ENCODE measurements around the gene AKT1S1.

The AKT1S1 gene

DNA sequence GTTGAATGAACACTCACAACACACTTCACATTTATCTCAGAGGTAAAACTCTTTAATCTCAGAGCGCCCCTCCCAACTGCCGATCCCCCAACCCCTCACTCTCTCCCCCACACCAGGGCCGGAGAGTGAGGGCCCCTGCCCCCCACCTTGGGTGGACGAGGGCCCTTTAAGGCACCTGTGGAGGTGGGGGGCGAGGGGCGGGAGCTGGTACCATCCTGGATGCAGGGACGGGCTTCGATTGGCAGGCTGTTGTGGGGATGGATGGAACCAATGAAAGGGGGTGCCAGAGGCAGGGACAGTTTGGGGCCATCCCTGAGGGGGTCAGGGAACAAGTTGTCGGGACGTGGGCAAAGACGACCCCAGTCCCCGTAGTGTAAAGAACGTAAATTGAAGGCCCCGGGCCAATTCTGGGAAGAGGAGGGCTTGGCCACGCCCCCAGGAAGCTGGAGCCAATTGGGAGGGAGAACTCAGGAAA lies 8.1 kb downstream of the AKT1S1 start:
- no peak for DNase-seq (ENCODE audit: low read depth in 2 of 2)

GRCh38 chr19:49866933-49867782 lies 10.0 kb downstream of the AKT1S1 start, which contains the start of gene PNKP:
Gene PNKP, minus strand, starts transcription at chr19:49867576. Its CDS starts 372 bp downstream, at chr19:49867204.
- DNase-seq (ENCODE audit: low read depth in 2 of 2) = peak; percentile 59 to 66

GRCh38 chr19:49864890-49865289 lies 12.3 kb downstream of the AKT1S1 start:
- no peak for DNase-seq (ENCODE audit: low read depth in 2 of 2)

DNA sequence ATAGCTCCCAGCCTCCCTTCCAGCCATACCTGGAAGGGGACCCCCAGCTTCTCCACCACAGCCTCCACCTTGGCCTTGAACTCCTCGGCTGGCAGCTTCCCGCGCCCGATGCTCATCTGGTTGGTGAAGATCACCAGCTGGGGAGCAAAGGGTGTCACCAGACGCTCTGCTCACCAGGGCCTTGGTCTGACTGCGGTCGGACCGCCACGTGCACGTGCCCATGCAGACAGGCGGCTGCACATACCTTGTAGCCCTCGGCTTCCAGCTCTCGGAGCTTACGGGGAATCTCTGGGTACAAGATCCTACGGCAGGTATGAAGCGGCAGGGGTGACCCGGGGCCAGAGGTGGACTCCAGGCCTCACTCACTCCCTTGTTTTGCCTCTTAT lies 13.2 kb downstream of the AKT1S1 start:
- no peak for DNase-seq (ENCODE audit: low read depth in 2 of 2)

DNA sequence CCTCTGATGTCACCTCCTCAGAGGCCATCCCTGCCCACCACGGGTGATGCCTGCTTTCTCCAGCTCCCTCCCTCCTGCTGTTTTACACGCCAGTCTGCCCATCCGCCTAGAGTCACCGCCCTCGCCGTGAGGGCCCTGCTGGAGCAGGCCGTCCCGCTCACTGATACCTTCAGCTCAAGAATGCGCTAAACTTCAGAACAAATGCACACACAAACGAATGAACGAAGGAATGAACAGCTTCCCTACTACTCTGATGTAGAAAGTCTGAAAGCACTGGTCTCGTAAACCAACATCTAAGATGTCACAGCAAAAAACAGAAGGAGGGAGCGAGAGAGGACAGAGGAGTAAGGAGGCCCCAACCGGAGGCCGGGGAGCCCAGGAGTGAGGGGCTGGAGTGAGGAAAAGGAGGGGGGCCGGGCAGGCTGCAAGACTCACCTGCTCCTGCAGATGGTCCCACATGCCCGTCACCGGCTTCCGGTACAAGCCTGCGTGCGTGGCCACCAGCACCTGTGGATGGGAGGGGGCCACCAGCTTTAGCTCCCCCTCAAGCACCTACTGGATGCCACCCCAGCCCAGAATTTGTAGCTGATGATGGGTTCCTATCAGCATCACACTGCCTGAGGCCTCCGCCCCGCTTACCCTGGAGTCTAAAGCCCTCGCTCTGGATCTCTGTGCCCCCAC lies 13.8 kb downstream of the AKT1S1 start:
- no peak for DNase-seq (ENCODE audit: low read depth in 2 of 2)

DNA sequence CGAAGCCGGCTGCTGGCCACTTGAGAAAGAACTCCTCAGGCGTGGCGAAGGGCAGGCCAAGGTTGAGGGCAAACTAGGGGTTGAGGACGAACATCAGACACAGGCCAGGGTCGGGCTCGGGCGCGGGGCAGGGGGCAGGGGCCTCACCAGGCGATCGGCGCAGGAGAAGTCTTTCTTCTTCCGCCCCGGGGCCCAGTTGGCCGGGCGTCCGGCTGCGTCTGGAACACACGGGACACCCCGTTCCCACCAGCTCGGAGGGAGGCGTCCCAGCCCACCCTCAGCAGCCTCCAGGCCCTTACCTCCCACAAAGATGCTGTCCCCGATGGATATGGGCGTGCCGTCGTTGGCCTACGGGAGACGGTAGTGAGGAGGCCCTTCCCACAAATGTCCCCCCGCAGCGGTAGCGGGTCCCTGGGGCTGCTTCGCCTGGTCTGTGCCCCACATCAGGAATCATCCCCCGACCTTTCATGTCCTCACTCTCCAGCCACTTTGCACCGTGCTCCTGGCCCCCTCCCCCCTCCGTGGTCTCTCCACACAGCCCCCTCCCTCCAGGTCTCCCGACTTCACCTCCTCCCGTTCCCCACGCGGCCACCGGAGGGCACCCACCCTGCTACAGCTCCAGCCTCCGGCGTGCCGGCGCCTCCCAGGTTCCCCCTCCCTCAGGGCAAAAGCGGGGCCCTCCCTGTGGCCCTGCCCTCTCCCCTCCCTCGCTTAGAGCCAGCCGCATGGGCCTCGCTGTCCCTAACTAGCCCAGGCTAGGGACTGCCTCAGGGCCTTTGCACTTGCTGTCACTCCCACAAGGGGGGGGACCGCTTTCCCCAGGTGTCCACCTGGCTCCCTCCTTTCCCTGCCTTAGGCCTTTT lies 14.5 kb downstream of the AKT1S1 start:
- DNase-seq (ENCODE audit: low read depth in 2 of 2) = no peak

DNA sequence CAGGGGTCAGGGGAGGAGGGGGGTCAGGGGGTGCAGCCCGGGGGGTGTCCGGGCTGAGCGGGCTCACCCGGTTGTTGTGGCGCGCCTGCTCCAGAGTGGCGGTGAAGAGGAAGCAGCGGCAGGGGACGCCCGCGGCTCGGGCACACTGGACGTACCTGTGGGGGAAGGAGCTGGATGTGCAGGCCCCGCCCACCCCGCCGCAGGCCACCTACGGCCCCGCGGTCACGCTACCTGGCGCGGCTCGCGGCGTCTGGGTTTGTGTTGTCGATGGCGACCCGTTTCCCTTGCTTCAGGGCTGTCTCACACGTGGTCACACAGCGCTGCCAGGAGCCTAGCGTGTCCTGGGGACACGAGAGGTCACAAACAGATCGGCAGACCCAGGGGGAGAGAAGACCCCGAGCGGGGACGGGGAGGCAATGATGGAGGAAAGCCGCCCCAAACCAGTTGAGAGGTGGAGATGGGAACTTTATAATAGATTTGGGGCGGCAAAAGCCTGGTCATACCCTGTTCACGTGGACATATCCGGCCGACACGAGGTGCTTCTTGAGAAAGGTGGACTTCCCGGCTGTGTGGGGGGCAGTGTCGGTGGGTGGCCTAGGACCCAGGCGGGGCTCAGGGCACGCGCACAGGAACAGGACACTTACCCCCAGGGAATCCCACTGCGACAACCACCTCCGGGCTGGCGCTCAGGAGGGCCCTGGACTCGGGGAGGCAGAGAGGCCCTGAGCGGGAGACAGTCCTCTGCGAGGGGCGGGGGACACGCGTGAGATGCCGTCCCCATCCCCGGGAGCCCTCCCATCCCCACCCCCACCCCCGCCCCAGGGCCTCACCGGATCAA lies 15.4 kb downstream of the AKT1S1 start:
- DNase-seq (ENCODE audit: low read depth in 2 of 2) = no peak

DNA sequence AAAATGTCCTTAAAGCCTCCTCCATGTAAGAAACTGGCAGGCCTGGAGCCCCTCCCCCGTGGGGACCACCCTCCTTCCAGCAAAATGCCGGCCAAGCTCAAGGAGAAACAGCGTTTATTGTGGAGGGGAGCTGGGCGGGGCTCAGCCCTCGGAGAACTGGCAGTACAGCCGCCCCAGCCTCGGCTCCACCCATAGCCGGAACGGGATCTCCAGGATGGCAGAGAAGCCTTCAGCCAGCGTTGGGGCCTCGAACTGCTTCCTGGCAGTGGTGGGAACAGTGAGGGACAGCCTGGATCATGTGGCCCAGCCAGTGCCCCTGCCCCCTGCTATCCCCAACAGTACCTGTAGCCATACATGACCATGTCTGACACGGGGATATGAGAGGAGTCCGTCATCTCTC lies 16.0 kb downstream of the AKT1S1 start:
- no peak for DNase-seq (ENCODE audit: low read depth in 2 of 2)

GRCh38 chr19:49860336-49861102 lies 16.6 kb downstream of the AKT1S1 start:
- no peak for DNase-seq (ENCODE audit: low read depth in 2 of 2)

DNA sequence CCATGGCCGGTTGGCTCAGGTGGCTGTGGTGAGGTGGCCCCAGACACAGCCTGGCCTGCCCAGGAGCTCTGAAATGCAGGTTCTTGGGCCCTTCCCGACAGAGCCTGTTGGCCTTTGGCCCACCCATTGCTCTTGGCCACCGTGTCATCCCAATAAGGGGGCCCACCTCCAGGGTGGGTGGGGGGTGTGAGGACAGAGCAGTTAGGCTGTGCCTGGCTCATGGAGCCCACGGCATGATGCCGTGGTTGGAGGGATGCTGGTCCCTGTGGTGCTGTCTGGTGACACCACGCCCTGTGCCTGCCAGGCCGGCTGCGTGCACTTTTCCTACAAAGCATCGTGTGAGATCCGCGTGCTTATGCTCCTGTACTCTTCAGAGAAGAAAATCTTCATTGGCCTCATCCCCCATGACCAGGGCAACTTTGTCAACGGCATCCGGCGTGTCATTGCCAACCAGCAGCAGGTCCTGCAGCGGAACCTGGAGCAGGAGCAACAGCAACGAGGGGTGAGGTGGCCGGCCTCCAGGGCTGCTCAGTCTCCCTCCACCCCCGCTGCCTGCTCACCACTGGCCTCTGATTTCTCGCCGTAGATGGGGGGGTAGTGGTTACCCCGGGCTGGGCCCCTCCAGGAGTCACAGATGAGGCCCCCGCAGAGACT lies 17.3 kb downstream of the AKT1S1 start:
- no peak for DNase-seq (ENCODE audit: low read depth in 2 of 2)

GRCh38 chr19:49858088-49858985 lies 18.8 kb downstream of the AKT1S1 start:
- DNase-seq (ENCODE audit: low read depth in 2 of 2) = no peak

DNA sequence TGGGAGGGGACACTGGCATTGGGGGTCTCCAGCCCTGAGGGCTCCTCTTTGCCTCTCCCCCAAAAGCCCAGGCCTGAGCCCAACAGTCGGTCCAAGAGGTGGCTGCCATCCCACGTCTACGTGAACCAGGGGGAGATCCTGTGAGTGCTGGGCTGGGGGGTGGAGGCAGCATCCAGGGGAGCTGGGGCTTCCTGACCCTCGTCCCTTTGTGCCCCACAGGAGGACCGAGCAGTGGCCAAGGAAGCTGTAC lies 19.4 kb downstream of the AKT1S1 start:
- no peak for DNase-seq (ENCODE audit: low read depth in 2 of 2)

DNA sequence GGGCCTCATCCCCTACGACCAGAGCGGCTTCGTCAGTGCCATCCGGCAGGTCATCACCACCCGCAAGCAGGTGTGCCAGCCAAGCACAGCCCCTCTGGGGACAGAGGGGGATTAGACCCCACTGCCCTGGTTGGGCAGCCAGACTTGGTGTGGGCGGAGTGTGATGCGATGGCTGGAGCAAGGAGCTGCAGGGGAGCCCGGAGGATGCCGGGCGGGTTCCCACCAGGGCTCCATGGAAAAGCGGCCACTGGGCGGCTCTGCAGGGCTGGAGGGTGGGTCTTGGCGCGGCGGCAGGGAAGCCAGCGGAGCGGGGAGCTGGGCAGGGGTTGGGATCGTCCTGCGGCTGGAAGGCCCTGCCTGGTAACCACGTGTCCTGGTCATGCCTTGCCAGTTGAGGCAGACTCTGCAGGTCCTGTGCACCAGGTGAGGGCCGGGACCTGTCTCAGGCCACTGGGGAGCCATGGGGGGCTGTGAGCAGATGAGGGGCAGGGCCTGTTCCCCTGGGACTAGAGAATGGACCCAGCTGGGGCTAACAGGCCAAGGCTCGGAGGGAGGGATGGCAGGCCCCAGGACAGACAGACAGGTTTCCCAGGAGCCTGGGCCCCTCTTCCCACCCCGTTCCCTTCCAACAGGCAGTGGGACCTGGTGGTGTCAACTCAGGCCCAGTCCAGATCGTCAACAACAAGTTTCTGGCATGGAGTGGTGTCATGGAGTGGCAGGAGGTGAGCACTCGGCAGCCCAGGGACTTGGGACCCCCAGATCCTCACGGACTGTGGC lies 19.9 kb downstream of the AKT1S1 start:
- DNase-seq (ENCODE audit: low read depth in 2 of 2) = no peak

DNA sequence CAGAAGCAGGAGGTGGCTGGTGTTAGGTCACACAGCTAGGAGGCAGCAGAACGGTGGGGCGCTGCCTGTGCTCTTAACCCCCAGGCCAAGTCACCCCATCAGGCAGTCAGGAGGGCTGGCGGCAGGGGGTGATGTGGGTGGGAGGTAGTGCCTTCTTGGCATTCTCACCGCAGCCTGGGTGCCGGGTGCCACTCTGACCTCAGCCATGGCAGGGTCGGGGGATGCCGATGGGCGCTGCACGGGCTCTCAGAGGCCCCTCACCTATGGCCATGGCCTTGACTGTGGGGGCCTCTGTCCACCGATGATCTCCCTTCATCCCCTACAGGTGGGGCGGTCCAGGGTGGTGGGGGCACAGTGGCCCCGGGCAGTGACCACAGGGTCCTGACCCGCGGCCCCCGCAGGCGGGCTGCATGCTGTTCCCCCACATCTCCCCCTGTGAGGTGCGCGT lies 20.6 kb downstream of the AKT1S1 start:
- no peak for DNase-seq (ENCODE audit: low read depth in 2 of 2)

GRCh38 chr19:49855676-49856573 lies 21.2 kb downstream of the AKT1S1 start:
- DNase-seq (ENCODE audit: low read depth in 2 of 2) = no peak

- DNase-seq (ENCODE audit: low read depth in 2 of 2) = no peak
Measured at GRCh38 chr19:49855277-49855675, 21.9 kb downstream of the AKT1S1 start.

Data from fibroblast of skin of left quadriceps (primary cell).